Stomach smooth muscle (tissue), 2 donors: Measurements from ENCODE around the gene WDR73.

Experiments
- H3K27ac ChIP-seq: one replicate; pipeline ENCODE4 v1.7.0; 2013; ENCODE audit warnings: mild to moderate bottlenecking, low read length, inconsistent platforms
- H3K27me3 ChIP-seq, 2 donors: one replicate each; pipeline ENCODE4 v1.7.0; 2013; ENCODE audit warnings: low read length in 2 of 2; ENCODE audit not compliant: insufficient read depth in 2 of 2, control insufficient read depth in 1 of 2
- H3K36me3 ChIP-seq, 2 donors: one replicate each; pipeline ENCODE4 v1.7.0; 2013; ENCODE audit warnings: low read length in 2 of 2; ENCODE audit not compliant: control insufficient read depth in 2 of 2, insufficient read depth in 2 of 2
- H3K4me1 ChIP-seq: one replicate; pipeline ENCODE4 v1.7.0; 2013; ENCODE audit warnings: low read length; ENCODE audit not compliant: control insufficient read depth, insufficient read depth
- H3K4me3 ChIP-seq, 2 donors: one replicate each; pipeline ENCODE4 v1.7.0; 2013; ENCODE audit warnings: low read length in 2 of 2
- H3K9ac ChIP-seq, 2 donors: one replicate each; pipeline ENCODE4 v1.7.0; 2013; ENCODE audit warnings: low read length in 2 of 2, mild to moderate bottlenecking in 1 of 2
- H3K9me3 ChIP-seq, 2 donors: one replicate each; pipeline ENCODE4 v1.7.0; 2013; ENCODE audit warnings: low read length in 2 of 2; ENCODE audit not compliant: control insufficient read depth in 2 of 2
- donor health status: healthy.
- donor health status: Pancreatic carcinoma.

WDR73 gene

GRCh38 chr15:84684092-84684491 lies 30.0 kb upstream of the WDR73 start:
- no peaks in the 10 kb centered on the region for H3K4me1 ChIP-seq
- no peak overlapping the region for H3K9ac ChIP-seq
- H3K4me3 ChIP-seq, result no peak overlapping the region
- no peaks in the 10 kb centered on the region for H3K27me3 ChIP-seq
- H3K27ac ChIP-seq, result no peak overlapping the region
- peaks cover 13 to 16% of the 10 kb centered on the region in 2 donors for H3K36me3 ChIP-seq
- H3K9me3 ChIP-seq, result no peaks in the 10 kb centered on the region

- no peaks in the 10 kb centered on the region for H3K4me1 ChIP-seq
- no peak overlapping the region for H3K27ac ChIP-seq
- H3K9ac ChIP-seq, result no peak overlapping the region
- no peaks in the 10 kb centered on the region for H3K9me3 ChIP-seq
- peaks cover 10 to 14% of the 10 kb centered on the region in 2 donors for H3K36me3 ChIP-seq
- no peak overlapping the region for H3K4me3 ChIP-seq
- no peaks in the 10 kb centered on the region for H3K27me3 ChIP-seq
Observed at GRCh38 chr15:84681831-84682230, 27.7 kb upstream of the WDR73 start.

- Histone ChIP-seq H3K27ac (no peak overlapping the region), H3K4me3 (no peak overlapping the region), H3K36me3 (peaks cover 19 to 24% of the 10 kb centered on the region in 2 donors), H3K9ac (no peak overlapping the region), H3K27me3 (no peaks in the 10 kb centered on the region), H3K4me1 (no peaks in the 10 kb centered on the region), H3K9me3 (no peaks in the 10 kb centered on the region)
Observed at GRCh38 chr15:84671211-84671610, 17.1 kb upstream of the WDR73 start.

GRCh38 chr15:84669726-84670125 lies 15.6 kb upstream of the WDR73 start:
- Histone ChIP-seq H3K9me3 (no peaks in the 10 kb centered on the region), H3K4me1 (no peaks in the 10 kb centered on the region), H3K9ac (no peak overlapping the region), H3K36me3 (peaks cover 29 to 31% of the 10 kb centered on the region in 2 donors), H3K27ac (no peak overlapping the region), H3K27me3 (no peaks in the 10 kb centered on the region), H3K4me3 (no peak overlapping the region)

- no peak overlapping the region for H3K4me3 ChIP-seq
- no peaks in the 10 kb centered on the region for H3K9me3 ChIP-seq
- no peaks in the 10 kb centered on the region for H3K4me1 ChIP-seq
- no peak overlapping the region for H3K9ac ChIP-seq
- H3K36me3 ChIP-seq, result peaks cover 29 to 31% of the 10 kb centered on the region in 2 donors
- no peaks in the 10 kb centered on the region for H3K27me3 ChIP-seq
- H3K27ac ChIP-seq, result no peak overlapping the region
Observed at GRCh38 chr15:84668221-84668982, 14.3 kb upstream of the WDR73 start.

GRCh38 chr15:84666373-84666772 lies 12.3 kb upstream of the WDR73 start:
- Histone ChIP-seq H3K9ac (no peak overlapping the region), H3K27ac (no peak overlapping the region), H3K4me3 (no peak overlapping the region), H3K9me3 (no peaks in the 10 kb centered on the region), H3K4me1 (no peaks in the 10 kb centered on the region), H3K27me3 (no peaks in the 10 kb centered on the region), H3K36me3 (peaks cover 29 to 31% of the 10 kb centered on the region in 2 donors)

- Histone ChIP-seq H3K9ac (no peak overlapping the region), H3K9me3 (no peaks in the 10 kb centered on the region), H3K4me1 (peaks cover 13% of the 10 kb centered on the region), H3K27ac (no peak overlapping the region), H3K4me3 (no peak overlapping the region), H3K36me3 (peaks cover 7 to 9% of the 10 kb centered on the region in 2 donors), H3K27me3 (no peaks in the 10 kb centered on the region)
Observed at GRCh38 chr15:84661001-84661400, 6.9 kb upstream of the WDR73 start.

- no peak overlapping the region for H3K27ac ChIP-seq
- H3K4me3 ChIP-seq, result no peak overlapping the region
- peaks cover 0 to 4% of the 10 kb centered on the region in 2 donors for H3K36me3 ChIP-seq
- H3K9me3 ChIP-seq, result no peaks in the 10 kb centered on the region
- H3K27me3 ChIP-seq, result no peaks in the 10 kb centered on the region
- H3K9ac ChIP-seq, result no peak overlapping the region
- peaks cover 15% of the 10 kb centered on the region for H3K4me1 ChIP-seq
Observed at GRCh38 chr15:84659904-84660781, 6.1 kb upstream of the WDR73 start.

GRCh38 chr15:84658788-84659411 lies 4.8 kb upstream of the WDR73 start:
- H3K4me1 ChIP-seq, result peaks cover 23% of the 10 kb centered on the region
- H3K9me3 ChIP-seq, result no peaks in the 10 kb centered on the region
- peak overlapping the region; percentile 74 for H3K27ac ChIP-seq
- H3K27me3 ChIP-seq, result no peaks in the 10 kb centered on the region
- H3K4me3 ChIP-seq, result peak overlapping the region; percentile 44 to 78
- H3K36me3 ChIP-seq, result no peaks in the 10 kb centered on the region
- H3K9ac ChIP-seq, result peak overlapping the region; percentile 74 to 75

GRCh38 chr15:84658080-84658787 lies 4.2 kb upstream of the WDR73 start, which contains the start of gene NMB:
NMB (minus strand) TSS chr15:84658199; CDS start chr15:84658152, 47 bp downstream.
- Histone ChIP-seq H3K36me3 (no peaks in the 10 kb centered on the region), H3K4me3 (peak within 1 kb of the TSS; percentile 65 to 78), H3K9me3 (no peaks in the 10 kb centered on the region), H3K27ac (peak within 1 kb of the TSS; percentile 74), H3K9ac (peak within 1 kb of the TSS; percentile 74 to 75), H3K4me1 (peaks cover 28% of the 10 kb centered on the region), H3K27me3 (no peaks in the 10 kb centered on the region)
